WI38 (cell line): ENCODE results near the gene LRRC4B.

Source experiments
- H3K4me3 ChIP-seq: 2 replicates; pipeline ENCODE4 v1.5.1; 2011; ENCODE audit warnings: low read depth, mild to moderate bottlenecking, control low read depth, low read length
- TF ChIP-seq, protein P1 (sequence below): IDR thresholded peaks from 2 replicates; pipeline ENCODE4 v1.5.1; 2012; ENCODE audit warnings: low read depth, mild to moderate bottlenecking, control low read depth, low read length

LRRC4B gene

DNA sequence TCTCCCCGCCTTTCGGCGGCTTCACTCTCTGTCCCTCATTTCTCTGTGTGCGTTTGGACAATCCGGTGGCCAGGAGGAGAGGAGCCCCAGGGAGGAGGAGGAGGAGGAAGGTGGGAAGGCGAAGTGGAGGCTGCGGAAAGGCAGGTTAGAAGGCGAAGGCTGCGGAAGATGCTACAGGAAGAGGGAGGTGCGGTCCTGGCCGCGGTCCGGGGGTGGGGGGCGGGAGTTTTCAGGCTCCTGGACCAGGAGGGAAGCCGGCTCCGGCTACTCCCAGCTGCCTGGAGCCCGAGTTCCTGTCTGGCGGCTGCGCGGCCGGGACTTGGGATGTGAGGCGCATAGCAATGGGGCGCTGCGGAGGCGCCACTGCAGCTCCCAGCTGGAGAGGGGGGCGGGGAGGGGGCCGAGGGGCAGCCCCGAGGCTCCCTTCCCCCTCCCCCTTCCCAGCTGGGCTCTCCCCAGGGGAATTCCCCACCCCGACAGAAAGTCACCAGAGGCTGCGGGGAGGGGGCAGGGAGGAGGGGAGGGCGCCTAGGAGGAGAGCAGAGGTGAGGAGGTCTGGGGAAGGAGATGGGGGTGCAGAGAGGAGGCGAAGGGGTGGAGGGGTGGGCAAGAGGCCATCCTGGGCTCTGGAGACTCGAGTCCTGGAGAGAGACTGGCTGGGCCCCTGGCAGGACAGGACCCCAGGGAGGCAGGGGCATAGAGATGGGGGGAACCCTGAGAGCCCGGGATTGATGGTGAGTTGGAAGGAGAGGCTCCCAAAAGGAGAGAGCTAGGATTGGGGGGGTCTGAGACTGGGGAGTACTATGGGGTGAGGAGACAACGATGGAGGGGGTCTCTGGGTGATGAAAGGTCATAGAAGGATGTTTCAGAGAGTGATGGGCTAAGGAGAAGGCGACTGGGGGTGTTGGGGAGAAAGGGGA is 2.0 kb downstream of the LRRC4B start:
- H3K4me3 ChIP-seq: no peak overlapping the region
- TF ChIP-seq, protein P1, sequence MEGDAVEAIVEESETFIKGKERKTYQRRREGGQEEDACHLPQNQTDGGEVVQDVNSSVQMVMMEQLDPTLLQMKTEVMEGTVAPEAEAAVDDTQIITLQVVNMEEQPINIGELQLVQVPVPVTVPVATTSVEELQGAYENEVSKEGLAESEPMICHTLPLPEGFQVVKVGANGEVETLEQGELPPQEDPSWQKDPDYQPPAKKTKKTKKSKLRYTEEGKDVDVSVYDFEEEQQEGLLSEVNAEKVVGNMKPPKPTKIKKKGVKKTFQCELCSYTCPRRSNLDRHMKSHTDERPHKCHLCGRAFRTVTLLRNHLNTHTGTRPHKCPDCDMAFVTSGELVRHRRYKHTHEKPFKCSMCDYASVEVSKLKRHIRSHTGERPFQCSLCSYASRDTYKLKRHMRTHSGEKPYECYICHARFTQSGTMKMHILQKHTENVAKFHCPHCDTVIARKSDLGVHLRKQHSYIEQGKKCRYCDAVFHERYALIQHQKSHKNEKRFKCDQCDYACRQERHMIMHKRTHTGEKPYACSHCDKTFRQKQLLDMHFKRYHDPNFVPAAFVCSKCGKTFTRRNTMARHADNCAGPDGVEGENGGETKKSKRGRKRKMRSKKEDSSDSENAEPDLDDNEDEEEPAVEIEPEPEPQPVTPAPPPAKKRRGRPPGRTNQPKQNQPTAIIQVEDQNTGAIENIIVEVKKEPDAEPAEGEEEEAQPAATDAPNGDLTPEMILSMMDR: no peak

- TF ChIP-seq, protein P1: no peak
- H3K4me3 ChIP-seq: no peak overlapping the region
Measured at GRCh38 chr19:50564229-50565105, 3.8 kb downstream of the LRRC4B start.

DNA sequence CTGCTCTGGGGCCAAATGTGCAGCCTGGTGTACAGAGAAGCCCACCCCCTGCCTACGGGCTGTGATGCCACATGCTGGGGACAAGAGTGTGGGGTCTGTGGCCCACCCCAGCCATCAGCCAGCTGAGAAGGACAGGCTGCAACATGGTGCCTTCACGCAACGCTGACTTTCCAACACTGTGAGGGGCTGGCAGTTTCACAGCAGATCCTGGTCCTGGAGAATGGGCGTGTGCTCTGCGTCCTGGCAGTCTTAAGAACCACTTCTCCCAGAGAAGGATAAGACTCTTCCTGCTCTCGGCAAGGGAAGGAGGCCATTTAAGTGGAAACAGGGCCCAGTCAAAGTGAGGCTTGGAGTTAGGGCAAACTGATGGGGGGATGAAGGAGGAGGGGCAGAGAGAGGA is 4.6 kb downstream of the LRRC4B start:
- H3K4me3 ChIP-seq: no peak overlapping the region
- TF ChIP-seq, protein P1: no peak

DNA sequence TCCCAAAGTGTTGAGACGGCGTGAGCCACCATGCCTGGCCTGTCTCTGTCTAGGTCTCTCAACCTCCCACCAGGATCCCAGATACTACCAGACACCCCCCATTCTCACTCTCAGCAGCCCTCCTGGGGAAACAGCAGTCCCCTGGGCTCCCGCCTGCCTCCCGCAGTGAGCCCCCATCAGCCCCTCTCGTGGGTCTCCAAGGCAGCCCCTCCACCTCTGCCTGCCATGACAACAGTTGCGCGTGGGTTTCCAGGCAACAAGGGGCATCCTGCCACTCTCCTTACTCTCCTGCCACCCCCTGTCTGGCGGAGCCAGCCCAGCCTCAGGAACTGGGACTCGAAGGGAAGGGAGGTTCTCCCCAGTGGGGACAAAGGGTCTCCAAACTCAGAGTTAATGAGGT is 5.2 kb downstream of the LRRC4B start:
- TF ChIP-seq, protein P1: no peak
- H3K4me3 ChIP-seq: no peak overlapping the region

DNA sequence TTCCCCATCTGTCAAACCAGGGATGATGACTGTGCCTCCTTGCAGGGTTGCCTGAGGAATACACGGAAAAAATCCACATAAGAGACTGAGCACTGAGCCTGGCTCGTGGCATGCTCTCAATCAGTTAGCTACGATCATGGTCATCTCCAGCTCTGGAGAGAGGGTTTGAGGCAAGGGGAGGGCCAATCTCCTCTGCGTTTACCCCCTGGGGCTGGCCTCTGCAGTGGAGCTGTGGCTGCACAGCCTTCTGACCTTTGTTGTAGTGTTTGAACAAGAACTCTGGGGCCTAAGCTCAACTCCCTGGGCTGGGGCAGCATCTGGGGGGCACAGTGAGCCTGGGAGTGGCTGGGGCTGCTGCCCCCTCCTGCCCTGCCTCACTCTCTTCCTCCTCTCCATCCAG is 5.9 kb downstream of the LRRC4B start:
- H3K4me3 ChIP-seq: no peak overlapping the region
- TF ChIP-seq, protein P1: no peak

DNA sequence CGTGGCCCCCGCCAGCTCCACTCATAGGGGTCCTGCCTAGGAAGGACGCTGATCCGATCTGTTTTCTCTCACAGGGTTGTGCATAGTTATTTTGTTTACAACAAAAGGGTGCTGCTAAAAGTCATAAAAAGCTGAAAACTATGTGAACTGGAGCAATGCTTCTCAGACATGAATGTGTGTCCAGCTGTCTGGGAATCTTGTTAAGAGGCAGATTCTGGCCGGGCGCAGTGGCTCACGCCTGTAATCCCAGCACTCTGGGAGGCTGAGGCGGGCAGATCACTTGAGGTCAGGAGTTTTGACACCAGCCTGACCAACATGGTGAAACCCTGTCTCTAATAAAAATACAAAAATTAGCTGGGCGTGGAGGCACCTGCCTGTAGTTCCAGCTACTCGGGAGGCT is 8.6 kb downstream of the LRRC4B start:
- no peak overlapping the region for H3K4me3 ChIP-seq
- TF ChIP-seq, protein P1: no peak
